ENCODE measurements around the gene KDM2A.

The KDM2A gene

GRCh38 chr11:67242548-67242947 lies 123.5 kb downstream of the KDM2A start:
- DNase-seq (ENCODE audit: extremely low read depth, low read depth) = no peak
- TF ChIP-seq CTCF (IDR thresholded peaks at IDR 0.05; ENCODE audit: low read depth, low read length) = no peak

GRCh38 chr11:67243051-67243450 lies 124.0 kb downstream of the KDM2A start:
- no peak for DNase-seq (ENCODE audit: extremely low read depth, low read depth)
- TF ChIP-seq CTCF (IDR thresholded peaks at IDR 0.05; ENCODE audit: low read depth, low read length) = no peak

- TF ChIP-seq CTCF (IDR thresholded peaks at IDR 0.05; ENCODE audit: low read depth, low read length) = no peak
- no peak for DNase-seq (ENCODE audit: extremely low read depth, low read depth)
Measured at GRCh38 chr11:67245046-67245445, 126.0 kb downstream of the KDM2A start.

GRCh38 chr11:67247946-67248550 lies 129.0 kb downstream of the KDM2A start:
- TF ChIP-seq CTCF (IDR thresholded peaks at IDR 0.05; ENCODE audit: low read depth, low read length) = no peak

GRCh38 chr11:67248653-67249052 lies 129.6 kb downstream of the KDM2A start:
- DNase-seq (ENCODE audit: extremely low read depth, low read depth) = no peak

More at GRCh38 chr11:67247946-67248550, 129.0 kb downstream of the KDM2A start:
- DNase-seq (ENCODE audit: extremely low read depth, low read depth) = no peak

GRCh38 chr11:67250059-67251043 lies 131.3 kb downstream of the KDM2A start:
- no peak for TF ChIP-seq CTCF (IDR thresholded peaks at IDR 0.05; ENCODE audit: low read depth, low read length)

More at GRCh38 chr11:67248653-67249052, 129.6 kb downstream of the KDM2A start:
- TF ChIP-seq CTCF (IDR thresholded peaks at IDR 0.05; ENCODE audit: low read depth, low read length) = no peak

GRCh38 chr11:67251841-67252240 lies 132.8 kb downstream of the KDM2A start:
- no peak for DNase-seq (ENCODE audit: extremely low read depth, low read depth)
- no peak for TF ChIP-seq CTCF (IDR thresholded peaks at IDR 0.05; ENCODE audit: low read depth, low read length)

More at GRCh38 chr11:67250059-67251043, 131.3 kb downstream of the KDM2A start:
- DNase-seq (ENCODE audit: extremely low read depth, low read depth) = no peak

Measured in AG09319 (cell line).